Astrocyte (in vitro differentiated cells and primary cell): ENCODE measurements around the gene TMPRSS12. TPM values are rescaled to one million over a fixed set of nuclear protein-coding genes. Genes with fewer than 3 reads are reported as not detected.
"Not testable (repeated sequence)": the region's sequence is repeated elsewhere in the genome, so short reads cannot be mapped to it uniquely, and the experiment has no call there.

Experiments
- DNase-seq: peaks from one replicate; pipeline ENCODE4 v3.0.0-alpha.2; 2010; ENCODE audit warnings: low read depth
- FAIRE-seq: peaks from 2 replicates; lab custom pipeline; 2011; peaks lifted over from hg19 to GRCh38; lab: Jason Lieb, UNC
- H2AFZ ChIP-seq: 2 replicates; pipeline ENCODE4 v1.6.0; 2012; ENCODE audit warnings: low read depth, low read length, inconsistent platforms
- H3K27ac ChIP-seq: 2 replicates; pipeline ENCODE4 v1.5.1; 2011; ENCODE audit warnings: low read depth, low read length, inconsistent platforms
- H3K27me3 ChIP-seq: 2 replicates; pipeline ENCODE4 v1.6.0; 2011; ENCODE audit warnings: low read length, inconsistent platforms; ENCODE audit not compliant: insufficient read depth
- H3K36me3 ChIP-seq: 2 replicates; pipeline ENCODE4 v1.5.1; 2011; ENCODE audit warnings: low read length, inconsistent platforms; ENCODE audit not compliant: insufficient read depth
- H3K4me1 ChIP-seq: 2 replicates; pipeline ENCODE4 v1.5.1; 2011; ENCODE audit warnings: low read length, inconsistent platforms; ENCODE audit not compliant: insufficient read depth
- H3K4me2 ChIP-seq: 2 replicates; pipeline ENCODE4 v1.6.0; 2012; ENCODE audit warnings: low read length, inconsistent platforms
- H3K4me3 ChIP-seq: 2 replicates; pipeline ENCODE4 v1.5.1; 2011; ENCODE audit warnings: low read depth, mild to moderate bottlenecking, low read length, inconsistent platforms; ENCODE audit not compliant: insufficient read depth
- H3K79me2 ChIP-seq: 2 replicates; pipeline ENCODE4 v1.6.0; 2012; ENCODE audit warnings: mild to moderate bottlenecking, low read length, inconsistent platforms; ENCODE audit not compliant: insufficient read depth
- H3K9ac ChIP-seq: 2 replicates; pipeline ENCODE4 v1.6.0; 2012; ENCODE audit warnings: mild to moderate bottlenecking, low read length, inconsistent platforms
- H3K9me3 ChIP-seq: 2 replicates; pipeline ENCODE4 v1.5.1; 2012; ENCODE audit warnings: low read depth, mild to moderate bottlenecking, low read length, inconsistent platforms; ENCODE audit not compliant: insufficient read depth
- H4K20me1 ChIP-seq: 2 replicates; pipeline ENCODE4 v1.6.0; 2012; ENCODE audit warnings: low read length, inconsistent platforms; ENCODE audit not compliant: insufficient read depth
- H3K27ac Mint-ChIP-seq: one replicate; pipeline ENCODE4 v1.8.0; 2021; ENCODE audit warnings: mild to moderate bottlenecking, mixed read lengths; ENCODE audit not compliant: unreplicated experiment
- H3K27me3 Mint-ChIP-seq: one replicate; pipeline ENCODE4 v1.8.0; 2021; ENCODE audit warnings: low read depth, mixed read lengths; ENCODE audit not compliant: unreplicated experiment
- H3K36me3 Mint-ChIP-seq: one replicate; pipeline ENCODE4 v1.8.0; 2021; ENCODE audit warnings: low read depth, mixed read lengths; ENCODE audit not compliant: unreplicated experiment
- H3K4me1 Mint-ChIP-seq: one replicate; pipeline ENCODE4 v1.8.0; 2021; ENCODE audit warnings: low read depth, mixed read lengths; ENCODE audit not compliant: unreplicated experiment
- H3K4me3 Mint-ChIP-seq: one replicate; pipeline ENCODE4 v1.8.0; 2021; ENCODE audit warnings: mild to moderate bottlenecking, moderate library complexity, mixed read lengths; ENCODE audit not compliant: unreplicated experiment
- H3K9me3 Mint-ChIP-seq: one replicate; pipeline ENCODE4 v1.8.0; 2021; ENCODE audit warnings: mild to moderate bottlenecking, mixed read lengths; ENCODE audit not compliant: unreplicated experiment
- EZH2 ChIP-seq: IDR thresholded peaks from 2 replicates; pipeline ENCODE4 v1.6.1; 2012; ENCODE audit warnings: mild to moderate bottlenecking, low read length, inconsistent platforms; ENCODE audit not compliant: insufficient read depth
- total RNA-seq: library from RNA; stranded (reverse); gene quantifications from 2 replicates; pipeline ENCODE4 v1.2.1, GENCODE V29; 2021
- TF ChIP-seq, protein P1 (sequence below): IDR thresholded peaks from 2 replicates; pipeline ENCODE4 v1.5.1; 2011; ENCODE audit warnings: low read depth, mild to moderate bottlenecking, inconsistent platforms, low read length, moderate library complexity; ENCODE audit not compliant: insufficient read depth

The TMPRSS12 gene
- total RNA-seq, 1 donor from 2014 or later, result not detected

DNA sequence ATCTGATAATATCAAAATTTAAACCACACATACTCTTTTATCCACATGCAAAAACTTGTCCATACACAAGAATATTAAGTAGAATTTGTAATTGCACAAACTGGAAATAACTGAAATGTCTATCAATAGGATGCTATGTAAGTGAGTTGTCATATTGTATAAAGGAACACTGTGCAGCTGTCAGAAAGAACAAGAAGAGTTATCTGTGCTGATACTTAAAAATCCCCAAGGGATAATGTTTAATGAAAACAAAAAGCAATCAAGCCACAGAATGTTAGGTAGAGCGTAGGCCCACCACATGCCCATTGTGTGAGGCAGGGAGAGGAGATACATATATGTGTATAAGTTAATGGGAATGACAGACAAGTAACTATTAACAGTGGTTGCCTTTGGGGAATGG lies 83.7 kb downstream of the TMPRSS12 start:
- Histone ChIP-seq H3K27me3 (peaks cover 2% of the 10 kb centered on the region), H3K9me3 (no peaks in the 10 kb centered on the region), H3K27ac (no peak overlapping the region), H4K20me1 (no peaks in the 10 kb centered on the region), H3K79me2 (no peaks in the 10 kb centered on the region), H3K4me1 (peaks cover 13% of the 10 kb centered on the region), H3K9ac (no peak overlapping the region), H3K36me3 (no peaks in the 10 kb centered on the region), H2AFZ (no peak overlapping the region), H3K4me2 (no peak overlapping the region), H3K4me3 (no peak overlapping the region)
- DNase-seq, result no peak
- H3K36me3 Mint-ChIP-seq, result no peaks in the 10 kb centered on the region
- no peak for FAIRE-seq
- no peak overlapping the region for H3K27ac Mint-ChIP-seq
- no peaks in the 10 kb centered on the region for H3K27me3 Mint-ChIP-seq
- H3K4me1 Mint-ChIP-seq, result peaks cover 10% of the 10 kb centered on the region
- no peaks in the 10 kb centered on the region for H3K9me3 Mint-ChIP-seq
- H3K4me3 Mint-ChIP-seq, result no peak overlapping the region
- TF ChIP-seq, protein P1, sequence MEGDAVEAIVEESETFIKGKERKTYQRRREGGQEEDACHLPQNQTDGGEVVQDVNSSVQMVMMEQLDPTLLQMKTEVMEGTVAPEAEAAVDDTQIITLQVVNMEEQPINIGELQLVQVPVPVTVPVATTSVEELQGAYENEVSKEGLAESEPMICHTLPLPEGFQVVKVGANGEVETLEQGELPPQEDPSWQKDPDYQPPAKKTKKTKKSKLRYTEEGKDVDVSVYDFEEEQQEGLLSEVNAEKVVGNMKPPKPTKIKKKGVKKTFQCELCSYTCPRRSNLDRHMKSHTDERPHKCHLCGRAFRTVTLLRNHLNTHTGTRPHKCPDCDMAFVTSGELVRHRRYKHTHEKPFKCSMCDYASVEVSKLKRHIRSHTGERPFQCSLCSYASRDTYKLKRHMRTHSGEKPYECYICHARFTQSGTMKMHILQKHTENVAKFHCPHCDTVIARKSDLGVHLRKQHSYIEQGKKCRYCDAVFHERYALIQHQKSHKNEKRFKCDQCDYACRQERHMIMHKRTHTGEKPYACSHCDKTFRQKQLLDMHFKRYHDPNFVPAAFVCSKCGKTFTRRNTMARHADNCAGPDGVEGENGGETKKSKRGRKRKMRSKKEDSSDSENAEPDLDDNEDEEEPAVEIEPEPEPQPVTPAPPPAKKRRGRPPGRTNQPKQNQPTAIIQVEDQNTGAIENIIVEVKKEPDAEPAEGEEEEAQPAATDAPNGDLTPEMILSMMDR, result no peak
- TF ChIP-seq EZH2, result no peak

DNA sequence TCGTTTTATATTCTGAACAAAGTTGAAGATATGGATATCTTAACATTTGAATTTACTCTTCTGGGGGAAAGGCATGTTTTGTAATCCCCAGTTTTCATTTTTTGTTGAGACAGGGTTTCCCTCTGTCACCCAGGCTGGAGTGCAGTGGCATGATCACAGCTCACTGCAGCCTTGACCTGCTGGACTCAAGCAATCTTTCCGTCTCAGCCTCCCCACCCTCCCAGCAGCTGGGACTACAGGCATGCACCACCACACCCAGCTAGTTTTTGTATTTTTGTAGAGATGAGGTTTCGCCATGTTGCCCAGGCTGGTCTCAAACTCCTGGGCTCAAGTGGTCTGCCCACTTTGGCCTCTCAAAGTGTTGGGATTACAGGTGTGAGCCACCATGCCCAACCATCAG lies 84.2 kb downstream of the TMPRSS12 start:
- not testable (repeated sequence) for H3K36me3 Mint-ChIP-seq, H3K36me3 ChIP-seq, H3K27me3 ChIP-seq, H3K27ac ChIP-seq, FAIRE-seq, H3K4me3 Mint-ChIP-seq, H3K4me1 Mint-ChIP-seq, H2AFZ ChIP-seq, H3K4me3 ChIP-seq, H3K9ac ChIP-seq, DNase-seq, H3K9me3 ChIP-seq, H3K79me2 ChIP-seq, H4K20me1 ChIP-seq, H3K9me3 Mint-ChIP-seq, H3K4me2 ChIP-seq, H3K27me3 Mint-ChIP-seq, H3K27ac Mint-ChIP-seq
- H3K4me1 ChIP-seq, result peaks cover 13% of the 10 kb centered on the region

DNA sequence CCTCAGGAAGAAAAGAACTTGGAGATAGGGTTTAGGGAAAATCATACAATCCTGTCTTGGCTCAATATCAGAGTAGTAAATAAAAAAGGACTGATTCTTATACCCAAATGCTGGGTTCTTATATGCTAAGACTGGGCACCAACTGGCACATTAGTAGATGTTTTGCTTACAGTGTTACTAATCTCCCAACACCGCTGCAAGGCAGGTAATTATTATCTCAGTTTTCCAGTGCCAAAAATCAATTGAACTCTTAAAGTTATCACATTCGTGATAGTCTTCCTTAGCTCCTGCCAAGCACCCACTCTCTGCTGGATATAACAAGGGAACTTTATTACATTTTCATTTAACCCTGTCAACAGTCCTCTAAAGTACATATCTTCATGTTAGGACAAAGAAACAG lies 84.6 kb downstream of the TMPRSS12 start:
- Histone ChIP-seq H3K4me3 (no peak overlapping the region), H3K4me2 (no peak overlapping the region), H3K27ac (no peak overlapping the region), H2AFZ (no peak overlapping the region), H3K4me1 (peaks cover 13% of the 10 kb centered on the region), H3K9me3 (no peaks in the 10 kb centered on the region), H3K9ac (no peak overlapping the region), H4K20me1 (no peaks in the 10 kb centered on the region), H3K79me2 (no peaks in the 10 kb centered on the region), H3K36me3 (no peaks in the 10 kb centered on the region), H3K27me3 (peaks cover 2% of the 10 kb centered on the region)
- no peaks in the 10 kb centered on the region for H3K36me3 Mint-ChIP-seq
- DNase-seq (no peak), FAIRE-seq (no peak)
- no peak overlapping the region for H3K4me3 Mint-ChIP-seq
- peaks cover 10% of the 10 kb centered on the region for H3K4me1 Mint-ChIP-seq
- H3K9me3 Mint-ChIP-seq, result no peaks in the 10 kb centered on the region
- TF ChIP-seq EZH2, result no peak
- TF ChIP-seq, protein P1, result no peak
- no peak overlapping the region for H3K27ac Mint-ChIP-seq
- no peaks in the 10 kb centered on the region for H3K27me3 Mint-ChIP-seq
